Astrocyte (in vitro differentiated cells and primary cell): ENCODE results near the gene NETO2. TPM values are rescaled to one million over a fixed set of nuclear protein-coding genes. Genes with fewer than 3 reads are reported as not detected.

Experiments used
- DNase-seq: peaks from one replicate; pipeline ENCODE4 v3.0.0-alpha.2; 2010; ENCODE audit warnings: low read depth
- FAIRE-seq: peaks from 2 replicates; lab custom pipeline; 2011; peaks lifted over from hg19 to GRCh38; lab: Jason Lieb, UNC
- H2AFZ ChIP-seq: 2 replicates; pipeline ENCODE4 v1.6.0; 2012; ENCODE audit warnings: low read depth, low read length, inconsistent platforms
- H3K27ac ChIP-seq: 2 replicates; pipeline ENCODE4 v1.5.1; 2011; ENCODE audit warnings: low read depth, low read length, inconsistent platforms
- H3K27me3 ChIP-seq: 2 replicates; pipeline ENCODE4 v1.6.0; 2011; ENCODE audit warnings: low read length, inconsistent platforms; ENCODE audit not compliant: insufficient read depth
- H3K36me3 ChIP-seq: 2 replicates; pipeline ENCODE4 v1.5.1; 2011; ENCODE audit warnings: low read length, inconsistent platforms; ENCODE audit not compliant: insufficient read depth
- H3K4me1 ChIP-seq: 2 replicates; pipeline ENCODE4 v1.5.1; 2011; ENCODE audit warnings: low read length, inconsistent platforms; ENCODE audit not compliant: insufficient read depth
- H3K4me2 ChIP-seq: 2 replicates; pipeline ENCODE4 v1.6.0; 2012; ENCODE audit warnings: low read length, inconsistent platforms
- H3K4me3 ChIP-seq: 2 replicates; pipeline ENCODE4 v1.5.1; 2011; ENCODE audit warnings: low read depth, mild to moderate bottlenecking, low read length, inconsistent platforms; ENCODE audit not compliant: insufficient read depth
- H3K79me2 ChIP-seq: 2 replicates; pipeline ENCODE4 v1.6.0; 2012; ENCODE audit warnings: mild to moderate bottlenecking, low read length, inconsistent platforms; ENCODE audit not compliant: insufficient read depth
- H3K9ac ChIP-seq: 2 replicates; pipeline ENCODE4 v1.6.0; 2012; ENCODE audit warnings: mild to moderate bottlenecking, low read length, inconsistent platforms
- H3K9me3 ChIP-seq: 2 replicates; pipeline ENCODE4 v1.5.1; 2012; ENCODE audit warnings: low read depth, mild to moderate bottlenecking, low read length, inconsistent platforms; ENCODE audit not compliant: insufficient read depth
- H4K20me1 ChIP-seq: 2 replicates; pipeline ENCODE4 v1.6.0; 2012; ENCODE audit warnings: low read length, inconsistent platforms; ENCODE audit not compliant: insufficient read depth
- H3K27ac Mint-ChIP-seq: one replicate; pipeline ENCODE4 v1.8.0; 2021; ENCODE audit warnings: mild to moderate bottlenecking, mixed read lengths; ENCODE audit not compliant: unreplicated experiment
- H3K27me3 Mint-ChIP-seq: one replicate; pipeline ENCODE4 v1.8.0; 2021; ENCODE audit warnings: low read depth, mixed read lengths; ENCODE audit not compliant: unreplicated experiment
- H3K36me3 Mint-ChIP-seq: one replicate; pipeline ENCODE4 v1.8.0; 2021; ENCODE audit warnings: low read depth, mixed read lengths; ENCODE audit not compliant: unreplicated experiment
- H3K4me1 Mint-ChIP-seq: one replicate; pipeline ENCODE4 v1.8.0; 2021; ENCODE audit warnings: low read depth, mixed read lengths; ENCODE audit not compliant: unreplicated experiment
- H3K4me3 Mint-ChIP-seq: one replicate; pipeline ENCODE4 v1.8.0; 2021; ENCODE audit warnings: mild to moderate bottlenecking, moderate library complexity, mixed read lengths; ENCODE audit not compliant: unreplicated experiment
- H3K9me3 Mint-ChIP-seq: one replicate; pipeline ENCODE4 v1.8.0; 2021; ENCODE audit warnings: mild to moderate bottlenecking, mixed read lengths; ENCODE audit not compliant: unreplicated experiment
- EZH2 ChIP-seq: IDR thresholded peaks from 2 replicates; pipeline ENCODE4 v1.6.1; 2012; ENCODE audit warnings: mild to moderate bottlenecking, low read length, inconsistent platforms; ENCODE audit not compliant: insufficient read depth
- total RNA-seq: library from RNA; stranded (reverse); gene quantifications from 2 replicates; pipeline ENCODE4 v1.2.1, GENCODE V29; 2021
- TF ChIP-seq, protein P1 (sequence below): IDR thresholded peaks from 2 replicates; pipeline ENCODE4 v1.5.1; 2011; ENCODE audit warnings: low read depth, mild to moderate bottlenecking, inconsistent platforms, low read length, moderate library complexity; ENCODE audit not compliant: insufficient read depth

The NETO2 gene
- total RNA-seq, 1 donor from 2014 or later = 17.1 TPM

DNA sequence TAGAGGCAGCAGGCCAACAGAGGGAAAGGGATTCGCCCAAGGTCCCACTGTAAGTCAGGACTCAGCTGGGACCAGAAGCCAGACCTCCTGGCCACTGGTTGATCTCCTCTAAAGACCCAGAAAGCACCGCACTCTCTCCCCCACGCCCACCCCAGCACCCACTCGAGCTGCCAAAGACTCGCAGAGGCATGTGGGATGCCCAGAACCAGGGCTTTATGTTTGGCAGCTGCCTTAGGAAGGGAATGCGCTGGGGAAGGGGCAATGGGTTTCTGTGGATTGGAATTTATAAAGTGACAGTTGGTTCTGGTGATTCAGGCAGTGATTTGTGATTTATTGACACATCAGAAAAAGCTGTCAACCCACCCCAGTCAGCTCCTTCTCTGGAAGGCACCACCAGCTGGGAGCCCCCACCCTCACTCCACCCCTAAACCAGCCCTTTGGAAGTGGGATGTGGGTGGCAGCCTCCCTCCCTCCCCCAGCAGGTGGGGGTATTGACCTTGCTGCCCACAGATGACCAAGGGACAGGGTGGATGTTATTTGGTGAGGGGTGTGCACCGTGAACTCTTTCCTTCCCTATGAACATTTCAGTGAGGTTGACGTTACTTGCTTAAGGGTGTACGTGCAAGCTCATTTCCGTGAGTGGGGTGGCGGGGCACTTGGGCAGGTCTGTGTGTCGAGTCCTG lies 93.7 kb downstream of the NETO2 start:
- Mint-ChIP-seq H3K27me3 (peaks cover 24% of the 10 kb centered on the region), H3K27ac (no peak overlapping the region), H3K9me3 (no peaks in the 10 kb centered on the region), H3K4me1 (no peaks in the 10 kb centered on the region), H3K4me3 (no peak overlapping the region), H3K36me3 (no peaks in the 10 kb centered on the region)
- no peak overlapping the region for H3K4me3 ChIP-seq
- H3K79me2 ChIP-seq = no peaks in the 10 kb centered on the region
- no peaks in the 10 kb centered on the region for H3K4me1 ChIP-seq
- no peaks in the 10 kb centered on the region for H3K9me3 ChIP-seq
- H3K27ac ChIP-seq = no peak overlapping the region
- no peaks in the 10 kb centered on the region for H4K20me1 ChIP-seq
- H2AFZ ChIP-seq = no peak overlapping the region
- DNase-seq = no peak
- H3K9ac ChIP-seq = no peak overlapping the region
- FAIRE-seq = no peak
- no peak for TF ChIP-seq EZH2
- TF ChIP-seq, protein P1, sequence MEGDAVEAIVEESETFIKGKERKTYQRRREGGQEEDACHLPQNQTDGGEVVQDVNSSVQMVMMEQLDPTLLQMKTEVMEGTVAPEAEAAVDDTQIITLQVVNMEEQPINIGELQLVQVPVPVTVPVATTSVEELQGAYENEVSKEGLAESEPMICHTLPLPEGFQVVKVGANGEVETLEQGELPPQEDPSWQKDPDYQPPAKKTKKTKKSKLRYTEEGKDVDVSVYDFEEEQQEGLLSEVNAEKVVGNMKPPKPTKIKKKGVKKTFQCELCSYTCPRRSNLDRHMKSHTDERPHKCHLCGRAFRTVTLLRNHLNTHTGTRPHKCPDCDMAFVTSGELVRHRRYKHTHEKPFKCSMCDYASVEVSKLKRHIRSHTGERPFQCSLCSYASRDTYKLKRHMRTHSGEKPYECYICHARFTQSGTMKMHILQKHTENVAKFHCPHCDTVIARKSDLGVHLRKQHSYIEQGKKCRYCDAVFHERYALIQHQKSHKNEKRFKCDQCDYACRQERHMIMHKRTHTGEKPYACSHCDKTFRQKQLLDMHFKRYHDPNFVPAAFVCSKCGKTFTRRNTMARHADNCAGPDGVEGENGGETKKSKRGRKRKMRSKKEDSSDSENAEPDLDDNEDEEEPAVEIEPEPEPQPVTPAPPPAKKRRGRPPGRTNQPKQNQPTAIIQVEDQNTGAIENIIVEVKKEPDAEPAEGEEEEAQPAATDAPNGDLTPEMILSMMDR = no peak
- no peaks in the 10 kb centered on the region for H3K27me3 ChIP-seq
- H3K36me3 ChIP-seq = no peaks in the 10 kb centered on the region
- no peak overlapping the region for H3K4me2 ChIP-seq

DNA sequence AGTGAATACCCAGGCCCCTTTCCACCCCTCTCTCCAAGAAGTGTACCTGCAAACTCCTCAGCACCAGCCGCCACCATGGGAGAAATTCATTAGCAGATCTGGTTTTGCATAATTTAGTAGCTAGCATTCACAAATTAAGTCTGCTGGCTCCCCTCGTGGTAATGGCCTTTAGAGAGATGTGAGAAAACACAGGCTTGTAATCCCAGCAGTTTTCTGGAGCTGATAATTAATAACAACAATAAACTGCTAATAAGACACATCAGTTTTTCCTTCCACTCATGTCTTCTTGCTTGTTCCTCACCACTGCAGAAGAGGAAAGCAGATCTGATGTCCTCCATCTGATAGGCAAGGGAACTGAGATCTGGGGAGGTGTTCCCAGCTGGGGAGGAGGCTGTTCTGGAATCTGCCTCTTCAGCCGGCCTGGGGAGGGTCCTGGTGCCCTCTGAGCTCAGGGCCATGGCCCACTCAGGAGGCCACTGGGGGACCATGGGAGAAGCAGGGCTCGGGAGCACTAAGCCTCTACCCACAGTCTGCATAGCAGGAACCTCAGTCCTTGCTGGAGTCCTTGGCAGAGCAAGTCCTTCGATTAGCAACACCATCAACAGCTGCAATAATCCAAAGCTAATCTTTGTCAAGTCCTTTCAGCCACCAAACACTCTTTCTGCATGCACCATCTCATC lies 96.1 kb downstream of the NETO2 start:
- Histone ChIP-seq H3K4me1 (no peaks in the 10 kb centered on the region), H4K20me1 (no peaks in the 10 kb centered on the region), H3K9ac (no peak overlapping the region), H3K27ac (no peak overlapping the region), H3K9me3 (no peaks in the 10 kb centered on the region), H3K79me2 (no peaks in the 10 kb centered on the region), H2AFZ (no peak overlapping the region), H3K27me3 (no peaks in the 10 kb centered on the region), H3K36me3 (no peaks in the 10 kb centered on the region), H3K4me3 (no peak overlapping the region), H3K4me2 (no peak overlapping the region)
- DNase-seq = no peak
- Mint-ChIP-seq H3K36me3 (no peaks in the 10 kb centered on the region), H3K27ac (no peak overlapping the region), H3K9me3 (no peaks in the 10 kb centered on the region), H3K4me1 (no peaks in the 10 kb centered on the region), H3K4me3 (no peak overlapping the region), H3K27me3 (peaks cover 24% of the 10 kb centered on the region)
- TF ChIP-seq EZH2 = no peak
- TF ChIP-seq, protein P1 = no peak
- FAIRE-seq = no peak
